Measurements from ENCODE around the gene NME7.

Gene NME7

GRCh38 chr1:169102567-169102966 is 265.0 kb downstream of the NME7 start:
- DNase-seq = no peak

DNA sequence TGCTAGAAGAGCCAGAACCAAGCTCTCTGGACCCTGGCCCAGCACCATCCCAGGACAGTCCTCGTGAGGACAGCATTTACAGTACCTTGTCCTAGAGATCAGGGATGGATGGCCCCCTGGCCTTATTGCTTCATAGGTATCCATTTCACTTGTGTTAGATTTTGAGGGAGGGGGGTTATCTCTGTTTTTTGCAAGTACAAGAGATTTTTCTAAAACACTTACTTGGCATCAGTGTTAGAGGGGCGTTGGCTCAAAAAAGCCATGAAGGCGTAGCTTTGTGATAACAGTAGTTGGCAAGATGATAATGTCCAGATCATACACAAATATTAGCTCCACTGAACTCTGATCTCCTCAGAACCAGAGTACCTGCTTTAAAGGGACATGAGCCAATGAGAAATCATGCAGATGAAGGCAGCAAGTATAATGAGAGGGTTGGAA is 266.9 kb downstream of the NME7 start:
- no peak for DNase-seq

DNA sequence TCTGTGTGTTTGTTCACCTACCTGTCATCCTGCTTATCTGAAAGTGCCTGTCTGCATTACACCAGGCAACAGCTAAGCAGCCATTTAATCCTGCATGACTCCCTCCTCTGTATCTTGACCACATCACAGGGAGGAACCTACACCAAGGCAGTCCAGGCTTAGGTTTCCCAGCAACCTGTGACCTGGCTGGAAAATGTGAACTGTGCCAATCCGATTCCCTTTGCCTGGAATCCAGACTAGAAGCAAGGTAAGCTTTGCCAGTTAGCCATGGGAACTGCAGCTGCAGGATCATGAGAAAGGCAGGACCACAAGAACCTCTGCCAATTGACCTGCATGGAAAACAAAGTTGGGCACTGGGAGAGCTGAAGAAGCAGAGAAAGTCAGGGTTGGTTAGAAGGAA is 267.4 kb downstream of the NME7 start:
- no peak for DNase-seq

DNA sequence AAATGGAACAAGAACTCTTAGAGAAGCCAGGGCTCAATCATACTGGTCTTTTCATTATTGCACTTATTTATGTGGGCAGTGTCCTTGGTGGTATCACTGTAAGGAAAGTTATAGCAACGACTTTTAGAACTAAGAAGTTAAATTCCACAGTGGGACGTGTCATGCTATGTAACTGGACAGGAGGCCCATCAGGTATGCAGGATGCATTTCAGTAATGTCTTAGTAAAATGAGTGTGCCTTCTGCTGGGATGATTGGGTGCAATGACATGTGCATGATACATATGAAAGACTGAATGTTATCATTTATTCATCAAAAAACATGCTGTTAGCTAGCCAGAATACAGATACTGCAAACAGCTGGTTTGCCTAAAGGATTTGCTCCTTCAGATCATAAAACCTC is 268.0 kb downstream of the NME7 start:
- DNase-seq = no peak

DNA sequence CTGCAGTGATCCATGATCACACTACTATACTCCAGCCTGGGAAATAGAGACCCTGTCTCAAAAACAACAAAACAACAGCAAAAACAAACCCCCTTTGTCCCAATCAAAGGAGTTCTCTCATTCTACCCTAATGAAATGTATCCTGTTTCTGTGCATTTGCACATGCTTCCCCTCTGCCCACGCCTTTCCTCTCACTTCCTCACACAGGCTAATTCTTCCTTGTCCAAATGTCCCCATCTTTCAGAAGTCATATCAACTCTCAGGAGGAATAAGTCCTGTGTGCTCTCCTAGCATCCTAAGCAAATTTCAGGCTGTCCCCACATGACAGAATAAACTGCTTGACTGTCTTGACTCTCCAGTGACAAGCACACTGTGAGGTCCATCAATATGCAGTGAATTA is 269.2 kb downstream of the NME7 start:
- DNase-seq = no peak

DNA sequence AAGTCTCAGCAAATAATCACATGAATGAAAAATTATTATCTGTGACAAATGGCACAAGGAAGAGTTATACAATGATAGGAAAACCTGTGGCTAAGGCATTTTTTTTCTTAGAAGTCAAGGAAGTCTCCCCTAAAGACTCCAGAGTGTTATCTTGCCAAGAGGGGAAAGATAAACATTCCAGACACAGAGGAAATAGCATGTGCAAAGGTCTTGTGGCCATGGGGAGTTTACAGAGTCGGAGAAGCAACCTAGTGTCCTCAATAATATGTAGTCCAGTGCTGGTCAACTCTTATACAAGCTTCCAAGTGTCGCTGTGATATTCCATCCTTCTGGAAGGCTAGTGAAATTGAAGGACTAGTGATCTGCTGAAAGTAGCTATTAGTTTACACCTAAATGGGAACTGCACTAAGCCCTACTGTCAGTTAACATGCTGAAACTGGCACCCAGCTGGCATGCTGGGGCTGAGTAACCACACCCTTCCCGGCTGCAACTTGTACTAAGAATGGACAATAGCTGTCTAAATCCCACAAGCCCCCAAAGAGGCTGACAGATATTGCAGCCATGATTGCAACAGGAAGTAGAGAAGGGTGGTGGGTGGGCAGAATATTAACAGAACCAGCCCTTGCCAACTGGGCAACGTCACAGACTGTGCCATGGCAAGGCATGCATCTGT is 272.6 kb downstream of the NME7 start:
- DNase-seq = no peak

DNA sequence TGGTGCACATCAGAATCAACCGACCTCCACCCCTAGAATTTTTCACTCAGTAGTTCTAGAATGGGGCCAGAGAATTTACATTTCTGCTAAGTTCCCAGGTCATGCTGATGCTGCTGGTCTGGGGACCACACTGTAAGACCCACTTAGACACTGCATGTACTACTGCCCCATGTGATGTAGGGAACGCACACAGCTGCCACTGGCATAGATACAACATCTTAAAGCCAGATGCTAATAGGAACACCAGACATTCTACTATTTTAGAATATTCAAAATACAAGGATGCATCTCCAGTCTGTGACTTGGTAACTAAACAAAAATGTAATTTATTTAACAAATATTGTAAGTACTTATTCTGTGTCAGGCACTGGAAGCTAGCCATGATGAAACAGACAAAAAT is 275.2 kb downstream of the NME7 start:
- no peak for DNase-seq

DNA sequence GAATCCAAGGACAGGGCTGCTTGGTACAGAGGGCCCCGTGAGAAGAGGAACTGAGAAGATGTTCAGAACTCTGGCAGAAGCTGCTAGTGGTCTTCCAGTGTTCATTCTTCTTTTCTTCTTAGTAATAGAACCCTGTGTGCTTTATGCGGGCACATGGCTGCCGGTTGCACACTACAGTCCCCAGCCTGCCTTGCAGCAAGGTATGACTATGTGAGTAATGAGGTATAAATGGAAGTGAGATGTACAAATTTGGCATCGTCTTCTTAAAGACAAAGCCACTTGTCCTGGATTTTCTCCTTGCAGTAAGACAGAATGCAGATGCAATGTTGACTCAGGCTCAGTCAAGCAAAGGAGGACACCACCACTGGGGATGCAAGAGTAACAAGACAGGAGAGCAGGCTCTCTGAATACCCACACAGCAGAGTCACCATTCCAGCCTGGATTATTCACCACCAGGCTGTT is 276.1 kb downstream of the NME7 start:
- DNase-seq = no peak

DNA sequence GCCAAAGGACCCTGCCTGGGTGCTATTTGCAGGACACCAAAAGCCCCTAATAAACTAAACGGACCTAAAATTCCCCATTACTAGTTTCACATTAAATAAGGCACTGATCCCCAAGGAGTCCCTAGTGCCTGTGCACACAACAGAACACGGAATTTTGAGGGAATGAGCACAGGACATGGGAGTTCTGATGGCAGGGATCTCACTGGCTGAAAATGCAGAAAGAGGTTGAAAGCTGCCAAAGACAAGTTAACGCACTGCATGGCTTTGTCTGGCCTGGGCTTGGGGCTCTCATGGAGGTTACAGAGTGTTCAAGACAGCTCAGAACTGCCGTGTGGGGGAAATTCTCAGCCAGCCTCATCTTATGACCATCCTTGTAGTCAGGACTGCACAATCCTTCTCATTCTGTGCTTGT is 276.7 kb downstream of the NME7 start:
- no peak for DNase-seq

DNA sequence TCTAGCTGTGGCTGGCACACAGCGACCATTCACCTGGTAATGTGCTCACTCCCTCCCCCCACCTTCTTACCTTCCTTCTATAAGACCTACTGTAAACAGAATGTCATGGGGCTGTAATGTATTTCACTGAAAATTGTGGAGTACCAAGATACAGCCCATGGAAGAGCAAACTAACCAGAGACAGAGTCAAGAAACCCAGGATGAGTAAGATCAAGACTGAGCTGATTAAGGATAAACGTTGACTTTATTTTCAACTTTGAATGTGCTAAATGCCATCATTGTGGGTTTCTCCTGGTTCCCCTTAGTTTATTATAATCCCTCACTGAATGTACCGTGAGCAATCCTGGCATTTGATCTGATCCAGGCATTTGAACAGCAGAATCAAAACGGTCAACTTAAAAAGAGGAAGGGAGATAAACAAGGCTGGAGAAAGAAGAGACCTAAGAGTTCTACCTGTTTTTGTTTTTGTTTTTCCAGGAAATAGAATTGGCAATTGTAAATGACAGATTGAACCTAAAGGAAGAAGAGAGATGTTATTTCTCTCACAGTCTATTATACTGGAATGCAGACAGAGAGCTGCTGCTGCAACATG is 277.2 kb downstream of the NME7 start:
- no peak for DNase-seq

- DNase-seq = no peak
These were observed 277.8 kb downstream of the NME7 start for GRCh38 chr1:169089776-169090175.

DNA sequence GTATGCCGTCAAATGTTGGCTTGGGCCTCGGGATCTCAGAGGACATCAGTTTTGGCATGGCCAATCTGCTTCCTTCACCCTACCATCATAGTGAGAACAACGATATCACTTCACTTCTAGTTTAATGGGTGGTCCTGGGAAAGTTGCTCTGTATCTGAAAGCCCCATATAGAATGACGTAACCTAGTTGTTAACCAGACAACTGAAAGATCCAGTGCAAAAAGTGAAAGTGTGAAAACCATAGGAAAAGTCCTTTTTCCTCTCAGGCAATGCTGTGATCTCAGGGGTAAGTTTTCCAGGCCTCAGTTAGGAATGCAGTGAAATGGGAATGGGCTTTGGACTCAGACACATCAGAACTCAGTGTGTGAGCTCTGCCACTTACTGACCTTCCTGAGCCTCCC is 279.7 kb downstream of the NME7 start:
- DNase-seq = no peak

DNA sequence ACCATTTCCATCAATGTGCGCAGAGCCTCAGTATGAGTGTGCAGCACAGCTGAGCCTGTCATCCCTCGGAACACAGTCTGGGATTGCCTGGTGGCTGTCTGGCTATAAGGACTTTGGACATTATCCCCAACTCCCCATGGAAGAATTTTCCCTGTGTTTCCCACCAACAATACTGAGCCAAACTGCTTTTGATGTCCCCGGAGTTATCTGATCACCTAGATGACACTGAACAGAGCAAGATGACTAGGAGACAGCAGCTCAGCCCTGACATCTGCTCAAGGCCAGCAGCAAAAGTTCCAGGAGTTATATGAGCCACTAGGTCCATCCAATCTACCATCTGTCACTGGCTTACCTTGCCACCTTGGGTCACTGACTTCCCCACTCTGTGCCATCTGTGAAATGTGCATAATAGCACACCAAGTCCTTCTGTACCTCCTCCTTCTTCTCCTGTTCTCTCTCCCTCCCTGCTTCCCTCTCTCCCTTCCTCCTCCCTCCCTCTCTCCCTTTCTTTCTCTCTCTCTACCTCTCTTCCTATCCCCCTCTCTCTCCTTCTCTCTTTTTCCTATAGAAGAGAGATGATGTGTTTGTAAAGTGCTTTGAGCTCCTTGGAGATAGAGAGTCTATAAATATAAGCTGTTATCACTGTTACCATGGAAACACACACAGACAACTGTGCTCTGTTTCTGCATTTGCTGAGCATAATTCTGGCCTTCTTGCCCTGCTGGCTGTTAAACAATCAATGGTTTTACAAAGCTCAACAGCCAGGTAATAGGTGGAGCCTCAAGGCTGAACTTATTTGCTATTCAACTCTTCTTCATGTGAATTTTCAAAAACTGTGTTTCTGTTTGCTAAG is 280.8 kb downstream of the NME7 start:
- DNase-seq = no peak

GRCh38 chr1:169085911-169086310 is 281.7 kb downstream of the NME7 start:
- no peak for DNase-seq
